PC-3 (cell line): Measurements from ENCODE around the gene AGAP1. TPM values are rescaled to one million over a fixed set of nuclear protein-coding genes. Genes with fewer than 3 reads are reported as not detected.

Experiments
- ATAC-seq: fragments of 200-7000 bp; cut with Tn5 transposase; 2 replicates; pipeline ENCODE4 v1.9.1; 2020; ENCODE audit warnings: mild to moderate bottlenecking, moderate library complexity
- BruUV-seq: library from RNA; stranded (reverse); fragments of 400-500 nt; replicated peaks from 2 replicates; lab custom pipeline; 2021; lab: Mats Ljungman, UMichigan
- CTCF ChIA-PET: fragments of 300-600 bp; sonication (Branson Sonifier 250); formaldehyde crosslinking; loops from one replicate; lab custom pipeline; 2022; ENCODE audit warnings: antibody characterized with exemption; lab: Charles Lee
- POLR2A ChIA-PET: fragments of 300-600 bp; sonication (Branson Sonifier 250); formaldehyde crosslinking; loops from one replicate; lab custom pipeline; 2022; ENCODE audit warnings: antibody characterized with exemption; ENCODE audit not compliant: unreplicated experiment; lab: Charles Lee
- DNase-seq: peaks from one replicate; pipeline ENCODE4 v3.0.0-alpha.2; 2015
- H2AFZ ChIP-seq: fragments of 300-600 bp; sonication (generic); 2 replicates; pipeline ENCODE4 v1.6.0; 2016; ENCODE audit warnings: antibody characterized with exemption, low read length
- H3F3A ChIP-seq: fragments of 300-600 bp; sonication (generic); one replicate; pipeline ENCODE4 v1.6.0; 2017; ENCODE audit warnings: antibody characterized with exemption, low read length, control low read depth, mild to moderate bottlenecking; ENCODE audit not compliant: unreplicated experiment
- H3K27ac ChIP-seq: fragments of 300-600 bp; sonication (generic); 2 replicates; pipeline ENCODE4 v1.5.1; 2016; ENCODE audit warnings: mild to moderate bottlenecking, low read length
- H3K27me3 ChIP-seq: fragments of 300-600 bp; sonication (generic); 2 replicates; pipeline ENCODE4 v1.6.1; 2016; ENCODE audit warnings: low read length, mixed read lengths
- H3K36me3 ChIP-seq: fragments of 300-600 bp; sonication (generic); 2 replicates; pipeline ENCODE4 v1.6.1; 2016; ENCODE audit warnings: low read depth, mixed run types, low read length, mixed read lengths
- H3K4me1 ChIP-seq: fragments of 300-600 bp; sonication (generic); 2 replicates; pipeline ENCODE4 v1.5.1; 2016; ENCODE audit warnings: low read length; ENCODE audit not compliant: insufficient read depth
- H3K4me2 ChIP-seq: fragments of 300-600 bp; sonication (generic); 2 replicates; pipeline ENCODE4 v1.6.0; 2016; ENCODE audit warnings: low read length
- H3K4me3 ChIP-seq: fragments of 300-600 bp; sonication (generic); 2 replicates; pipeline ENCODE4 v1.5.1; 2016; ENCODE audit warnings: mild to moderate bottlenecking, low read length, mixed read lengths
- H3K79me2 ChIP-seq: fragments of 300-600 bp; sonication (generic); 2 replicates; pipeline ENCODE4 v1.6.1; 2017; ENCODE audit warnings: low read length, mixed read lengths
- H3K9ac ChIP-seq: fragments of 300-600 bp; sonication (generic); 2 replicates; pipeline ENCODE4 v1.6.0; 2016; ENCODE audit warnings: mild to moderate bottlenecking, low read length
- H3K9me2 ChIP-seq: fragments of 300-600 bp; sonication (generic); replicated peaks from 2 replicates; pipeline ENCODE4 v1.6.1; 2016; ENCODE audit warnings: mixed run types, low read length, mixed read lengths
- H3K9me3 ChIP-seq: fragments of 300-600 bp; sonication (generic); 2 replicates; pipeline ENCODE4 v1.6.1; 2016; ENCODE audit warnings: low read length, mixed read lengths
- H4K20me1 ChIP-seq: fragments of 300-600 bp; sonication (generic); 2 replicates; pipeline ENCODE4 v1.6.1; 2016; ENCODE audit warnings: low read length, mixed read lengths
- EZH2 ChIP-seq: fragments of 300-600 bp; sonication (generic); IDR thresholded peaks from one replicate; pipeline ENCODE4 v1.6.1; 2017; ENCODE audit warnings: antibody characterized with exemption, mild to moderate bottlenecking, low read length; ENCODE audit not compliant: unreplicated experiment
- EZH2phosphoT487 ChIP-seq: fragments of 300-600 bp; sonication (generic); IDR thresholded peaks from 2 replicates; pipeline ENCODE4 v1.6.1; 2018; ENCODE audit warnings: mild to moderate bottlenecking, antibody characterized with exemption, low read length, borderline replicate concordance
- intact Hi-C: fragments of 100-400 bp; cut with micrococcal nuclease; formaldehyde crosslinking; loops from 2 replicates; pipeline ENCODE4 v1.9.0; 2023
- total RNA-seq: library from RNA; depleted of rRNA; stranded (reverse); fragments of >200 nt; gene quantifications from 2 replicates; pipeline ENCODE4 v1.2.3, GENCODE V29; 2014
- TF ChIP-seq, protein P1 (sequence below): fragments of 300-600 bp; sonication (generic); conservative IDR thresholded peaks from 2 replicates; pipeline ENCODE4 v1.5.1; 2017; ENCODE audit warnings: antibody characterized with exemption, low read depth, mild to moderate bottlenecking, low read length

Gene AGAP1
- total RNA-seq, 1 experiment from 2014 or later: 31.0 TPM

DNA sequence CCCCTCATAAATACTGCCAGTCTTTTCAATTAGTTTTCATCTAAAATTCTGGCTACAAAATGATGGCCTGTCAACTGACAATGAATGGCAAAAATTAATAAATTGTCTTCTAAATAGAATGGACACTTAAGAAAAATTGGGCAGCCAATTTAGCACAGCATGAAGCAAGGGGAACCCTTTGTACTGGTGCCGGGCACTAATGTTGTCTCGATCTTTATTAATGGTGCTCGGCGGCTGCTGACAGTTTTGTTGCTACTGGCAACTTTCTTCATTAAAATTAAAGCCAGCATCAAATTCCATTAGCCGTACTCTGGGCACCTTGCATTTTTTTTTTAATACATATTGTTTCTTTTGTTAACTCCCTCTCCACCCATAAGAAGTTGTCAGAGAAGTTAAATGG is 365.0 kb downstream of the AGAP1 start:
- BruUV-seq: no TSS peak
- ChIA-PET POLR2A (no interaction called here), CTCF (no interaction called here)
- H3K4me1 ChIP-seq: peaks cover 15% of the 10 kb centered on the region
- no peaks in the 10 kb centered on the region for H3K27me3 ChIP-seq
- H3K27ac ChIP-seq: no peak overlapping the region
- H2AFZ ChIP-seq: no peak overlapping the region
- DNase-seq (no peak), ATAC-seq (no peak)
- no peak overlapping the region for H3K4me2 ChIP-seq
- H3K36me3 ChIP-seq: no peaks in the 10 kb centered on the region
- H3F3A ChIP-seq: no peaks in the 10 kb centered on the region
- no peak for TF ChIP-seq EZH2
- no peak for TF ChIP-seq EZH2phosphoT487
- TF ChIP-seq, protein P1, sequence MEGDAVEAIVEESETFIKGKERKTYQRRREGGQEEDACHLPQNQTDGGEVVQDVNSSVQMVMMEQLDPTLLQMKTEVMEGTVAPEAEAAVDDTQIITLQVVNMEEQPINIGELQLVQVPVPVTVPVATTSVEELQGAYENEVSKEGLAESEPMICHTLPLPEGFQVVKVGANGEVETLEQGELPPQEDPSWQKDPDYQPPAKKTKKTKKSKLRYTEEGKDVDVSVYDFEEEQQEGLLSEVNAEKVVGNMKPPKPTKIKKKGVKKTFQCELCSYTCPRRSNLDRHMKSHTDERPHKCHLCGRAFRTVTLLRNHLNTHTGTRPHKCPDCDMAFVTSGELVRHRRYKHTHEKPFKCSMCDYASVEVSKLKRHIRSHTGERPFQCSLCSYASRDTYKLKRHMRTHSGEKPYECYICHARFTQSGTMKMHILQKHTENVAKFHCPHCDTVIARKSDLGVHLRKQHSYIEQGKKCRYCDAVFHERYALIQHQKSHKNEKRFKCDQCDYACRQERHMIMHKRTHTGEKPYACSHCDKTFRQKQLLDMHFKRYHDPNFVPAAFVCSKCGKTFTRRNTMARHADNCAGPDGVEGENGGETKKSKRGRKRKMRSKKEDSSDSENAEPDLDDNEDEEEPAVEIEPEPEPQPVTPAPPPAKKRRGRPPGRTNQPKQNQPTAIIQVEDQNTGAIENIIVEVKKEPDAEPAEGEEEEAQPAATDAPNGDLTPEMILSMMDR: no peak
- H3K4me3 ChIP-seq: no peak overlapping the region
- no peak overlapping the region for H3K9ac ChIP-seq
- H4K20me1 ChIP-seq: no peaks in the 10 kb centered on the region
- intact Hi-C loops: no loop called here
- no peaks in the 10 kb centered on the region for H3K9me2 ChIP-seq
- no peaks in the 10 kb centered on the region for H3K9me3 ChIP-seq
- H3K79me2 ChIP-seq: no peaks in the 10 kb centered on the region

DNA sequence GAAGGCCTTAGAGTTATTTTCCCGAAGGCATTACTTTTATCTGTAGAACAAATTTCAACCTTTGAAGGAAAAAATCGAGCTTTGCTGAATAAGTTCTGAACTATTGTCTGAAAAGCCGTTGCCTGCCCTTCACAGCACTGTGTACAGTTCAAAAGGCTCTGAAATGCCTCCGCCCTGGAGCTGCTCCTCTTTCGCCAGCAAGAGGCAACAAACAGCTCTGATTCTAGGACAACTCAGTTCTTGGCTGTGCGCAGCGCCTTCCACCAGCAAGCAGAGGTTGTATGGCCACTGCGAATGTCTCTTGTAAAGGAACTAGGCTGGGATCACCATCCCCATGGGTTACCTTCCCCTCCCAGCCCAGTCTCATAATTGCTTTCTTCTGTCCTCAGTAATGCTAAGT is 365.8 kb downstream of the AGAP1 start:
- H3K9me2 ChIP-seq: no peaks in the 10 kb centered on the region
- H4K20me1 ChIP-seq: no peaks in the 10 kb centered on the region
- no peaks in the 10 kb centered on the region for H3K27me3 ChIP-seq
- no TSS peak for BruUV-seq
- H3K79me2 ChIP-seq: no peaks in the 10 kb centered on the region
- H2AFZ ChIP-seq: no peak overlapping the region
- no peak overlapping the region for H3K9ac ChIP-seq
- H3K4me3 ChIP-seq: no peak overlapping the region
- TF ChIP-seq, protein P1: no peak
- TF ChIP-seq EZH2phosphoT487 (no peak), EZH2 (no peak)
- H3K4me1 ChIP-seq: peaks cover 7% of the 10 kb centered on the region; the same call in 1 of the 2 replicates
- no peaks in the 10 kb centered on the region for H3K9me3 ChIP-seq
- H3F3A ChIP-seq: no peaks in the 10 kb centered on the region
- ATAC-seq (no peak), DNase-seq (no peak)
- H3K27ac ChIP-seq: no peak overlapping the region
- CTCF ChIA-PET: no interaction called here
- no peaks in the 10 kb centered on the region for H3K36me3 ChIP-seq
- intact Hi-C loops: no loop called here
- POLR2A ChIA-PET: no interaction called here
- no peak overlapping the region for H3K4me2 ChIP-seq

DNA sequence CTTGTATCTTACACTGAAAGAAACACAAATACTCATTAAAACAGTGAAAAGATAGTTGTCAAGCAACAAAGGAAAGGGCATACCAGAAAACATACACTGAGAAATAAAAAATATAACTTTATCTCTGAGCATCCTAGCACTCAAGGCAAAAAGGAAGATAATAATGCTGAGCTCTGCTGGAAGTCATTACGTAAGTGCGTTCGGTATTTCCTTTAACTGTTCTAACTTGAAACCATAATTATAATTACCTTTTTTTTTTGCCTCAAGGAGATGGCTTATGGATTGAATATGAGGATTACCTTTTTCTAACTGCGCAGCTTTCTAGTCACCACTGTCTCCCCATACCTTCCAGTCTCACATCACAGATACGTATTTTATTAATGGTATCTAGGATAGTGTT is 366.3 kb downstream of the AGAP1 start:
- H3K4me2 ChIP-seq: no peak overlapping the region
- H4K20me1 ChIP-seq: no peaks in the 10 kb centered on the region
- CTCF ChIA-PET: no interaction called here

More for the DNA sequence above, 366.3 kb downstream of the AGAP1 start:
- no peak overlapping the region for H3K27ac ChIP-seq
- no peak overlapping the region for H3K9ac ChIP-seq
- H3K36me3 ChIP-seq: no peaks in the 10 kb centered on the region
- no peaks in the 10 kb centered on the region for H3K27me3 ChIP-seq
- 0 out of 2 replicates have a peak, but pooled peaks cover 5% of the 10 kb centered on the region for H3K4me1 ChIP-seq
- ATAC-seq: no peak
- TF ChIP-seq, protein P1: no peak
- no peak for TF ChIP-seq EZH2phosphoT487
- TF ChIP-seq EZH2: no peak
- POLR2A ChIA-PET: no interaction called here
- intact Hi-C loops: no loop called here
- no peak for DNase-seq
- no peak overlapping the region for H2AFZ ChIP-seq
- no peaks in the 10 kb centered on the region for H3K9me2 ChIP-seq
- H3K4me3 ChIP-seq: no peak overlapping the region
- no peaks in the 10 kb centered on the region for H3K79me2 ChIP-seq
- H3K9me3 ChIP-seq: no peaks in the 10 kb centered on the region
- no TSS peak for BruUV-seq
- no peaks in the 10 kb centered on the region for H3F3A ChIP-seq
